GM04504 (cell line): ENCODE results near the gene EEF1AKMT2.

Source experiments
- DNase-seq: peaks from one replicate; pipeline ENCODE4 v3.0.0-alpha.2; 2012; ENCODE audit warnings: low read depth

The EEF1AKMT2 gene

DNA sequence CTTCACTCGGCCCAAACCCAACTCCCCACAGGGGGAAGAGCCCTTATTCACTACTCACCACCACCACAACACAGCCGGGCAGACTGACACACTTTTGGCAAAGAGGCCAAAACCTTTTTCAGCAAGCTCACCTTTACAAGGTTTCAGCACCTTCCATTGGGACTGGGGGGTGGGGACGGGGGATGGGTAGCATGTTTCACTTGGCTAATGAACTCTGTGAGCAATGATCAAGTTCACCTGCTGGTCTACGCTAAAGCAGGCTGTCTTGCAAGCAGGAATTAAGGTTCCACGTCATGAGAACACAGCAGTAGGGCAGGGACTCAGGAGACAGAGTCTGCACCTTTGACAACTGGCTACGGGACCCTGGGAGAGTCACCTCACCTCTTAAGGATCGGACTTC, 54.5 kb downstream of the EEF1AKMT2 start:
- DNase-seq = no peak

DNA sequence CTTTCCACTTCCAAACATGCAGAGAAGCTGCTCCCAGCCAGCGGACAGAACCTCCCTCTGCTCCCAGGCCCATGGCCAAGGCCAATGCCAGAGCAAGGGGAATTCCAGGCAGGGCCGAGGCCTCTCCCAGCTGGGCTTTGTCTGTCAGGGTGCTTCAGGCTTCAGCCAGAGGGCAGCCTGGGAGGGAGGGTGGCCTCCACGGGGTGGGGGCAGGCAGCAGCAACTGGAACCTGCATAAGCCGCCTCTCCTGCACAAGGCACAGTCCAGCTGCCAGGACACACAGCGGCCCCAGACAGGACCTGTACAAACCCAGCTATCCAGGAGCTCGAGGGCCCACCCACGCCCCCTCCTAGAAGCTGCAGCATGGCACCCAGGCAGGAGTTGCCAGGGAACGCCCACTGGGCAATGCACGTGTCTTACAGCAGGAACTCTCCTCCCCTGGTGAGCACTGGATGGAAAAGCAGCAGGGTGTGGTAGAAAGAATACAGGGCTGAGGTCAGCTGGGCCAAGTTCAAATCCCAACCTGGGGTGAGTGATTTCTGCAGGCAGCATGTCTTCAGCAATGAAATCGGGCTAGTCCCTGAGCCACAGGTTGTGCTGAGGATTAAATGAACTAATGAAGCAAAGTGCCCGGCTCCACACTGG, 55.1 kb downstream of the EEF1AKMT2 start:
- DNase-seq = no peak

DNA sequence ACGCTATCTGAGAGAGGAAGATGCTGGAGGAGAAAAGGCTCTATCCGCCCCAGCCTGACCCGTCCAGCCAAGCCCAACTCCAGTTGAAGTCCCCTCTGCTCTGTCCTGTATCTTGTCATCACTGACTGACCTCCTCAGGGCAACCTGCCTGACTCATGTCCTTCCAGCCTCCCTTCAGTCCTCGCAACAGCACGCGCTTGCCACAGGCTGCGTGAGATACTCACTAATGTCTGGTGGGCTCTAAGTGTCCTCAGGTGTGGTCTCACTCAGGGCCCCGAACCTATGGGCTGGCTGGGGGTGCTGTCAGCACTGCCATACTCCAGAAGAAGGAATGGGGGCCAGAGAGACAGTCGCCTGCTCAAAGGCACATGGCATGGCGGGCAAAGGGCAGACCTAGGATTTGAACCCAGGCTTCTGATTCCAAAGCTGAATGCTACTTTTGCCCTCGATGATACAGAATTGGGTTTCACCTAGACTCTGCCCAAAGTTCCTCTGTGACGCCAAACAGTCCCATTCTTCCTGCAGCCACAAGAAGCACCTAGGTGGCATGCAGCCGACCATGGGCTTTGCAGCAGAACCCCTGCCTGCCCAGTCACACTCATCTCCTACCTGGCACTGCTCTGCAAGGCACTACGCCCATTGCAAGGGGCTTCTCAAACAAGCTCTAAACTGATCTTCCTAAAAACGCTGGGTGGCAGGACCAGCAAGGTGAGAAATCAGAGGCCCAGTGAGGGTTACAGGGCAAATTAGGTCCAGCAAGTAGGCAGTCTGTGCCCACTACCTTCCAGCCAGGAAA, 56.0 kb downstream of the EEF1AKMT2 start:
- DNase-seq = no peak

DNA sequence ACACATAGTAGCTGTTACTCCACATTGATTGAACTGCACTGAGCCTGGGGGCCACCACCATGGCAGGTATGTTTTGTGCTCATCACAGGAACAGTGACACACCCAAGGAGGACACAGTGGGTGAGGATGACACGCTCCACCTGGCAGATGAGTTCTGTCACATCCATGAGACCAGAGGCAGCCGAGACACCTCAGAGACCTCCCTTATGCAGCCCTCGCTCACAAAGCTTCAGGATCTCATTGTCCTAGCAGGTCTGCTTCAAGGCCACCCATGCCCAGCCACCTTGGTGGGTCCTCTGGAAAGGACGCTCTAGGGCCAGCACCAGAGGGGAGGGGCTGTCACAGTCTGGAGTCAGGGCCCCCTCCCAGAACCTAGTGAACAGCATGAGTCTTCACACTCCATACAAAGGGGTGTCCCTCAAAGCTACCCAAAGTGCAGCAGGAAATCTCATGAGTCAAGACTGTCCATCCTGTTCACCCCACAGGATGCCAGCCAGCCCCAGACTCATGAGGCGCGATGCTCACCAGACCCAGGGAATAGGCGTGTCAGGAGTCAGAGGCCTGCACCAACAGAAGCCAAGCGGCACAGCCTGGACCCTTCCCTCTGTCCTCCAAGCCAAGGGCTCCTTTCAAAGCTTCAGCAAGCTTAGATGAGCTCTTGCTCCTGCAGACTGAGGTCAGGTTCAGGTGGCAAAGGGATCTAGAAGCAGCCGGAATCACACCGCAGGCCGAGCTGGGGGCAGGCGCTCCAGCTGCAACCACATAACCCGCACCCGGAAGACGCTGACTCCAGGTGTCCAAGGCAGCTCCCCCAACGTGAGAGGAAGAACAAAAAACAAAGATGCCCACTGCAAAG, 57.1 kb downstream of the EEF1AKMT2 start:
- DNase-seq = no peak

DNA sequence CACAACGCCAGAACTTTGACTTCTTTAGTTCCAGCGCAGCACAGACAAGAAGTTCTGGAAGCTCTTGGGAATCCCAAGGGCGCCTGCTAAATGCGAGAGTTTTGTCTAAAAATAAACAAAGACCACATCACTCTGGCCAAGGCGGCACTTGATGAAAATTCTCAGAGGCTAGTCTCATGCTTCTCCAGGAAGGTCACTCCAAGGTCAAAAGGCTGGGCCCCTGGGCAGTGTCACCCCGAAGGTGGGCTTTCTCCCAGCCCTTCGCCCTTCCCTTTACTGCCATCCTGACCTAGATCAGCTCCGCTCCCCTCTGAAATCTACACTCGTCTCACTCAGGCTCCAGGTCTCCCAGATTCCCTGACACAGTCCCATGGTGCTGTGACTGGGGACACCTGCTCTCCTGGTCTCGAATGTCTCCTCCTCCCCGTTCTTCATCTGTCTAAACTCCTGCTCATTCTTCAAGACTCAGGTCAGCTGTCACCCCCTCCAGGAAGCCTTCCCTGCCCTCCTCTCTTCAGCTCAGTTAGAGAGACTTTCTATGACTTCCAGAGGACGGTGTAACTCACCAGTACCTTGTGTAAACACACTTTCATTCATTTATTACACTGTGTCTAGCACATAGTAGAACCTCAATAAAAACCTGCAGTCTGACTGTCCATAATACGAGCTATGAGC, 58.0 kb downstream of the EEF1AKMT2 start:
- no peak for DNase-seq

DNA sequence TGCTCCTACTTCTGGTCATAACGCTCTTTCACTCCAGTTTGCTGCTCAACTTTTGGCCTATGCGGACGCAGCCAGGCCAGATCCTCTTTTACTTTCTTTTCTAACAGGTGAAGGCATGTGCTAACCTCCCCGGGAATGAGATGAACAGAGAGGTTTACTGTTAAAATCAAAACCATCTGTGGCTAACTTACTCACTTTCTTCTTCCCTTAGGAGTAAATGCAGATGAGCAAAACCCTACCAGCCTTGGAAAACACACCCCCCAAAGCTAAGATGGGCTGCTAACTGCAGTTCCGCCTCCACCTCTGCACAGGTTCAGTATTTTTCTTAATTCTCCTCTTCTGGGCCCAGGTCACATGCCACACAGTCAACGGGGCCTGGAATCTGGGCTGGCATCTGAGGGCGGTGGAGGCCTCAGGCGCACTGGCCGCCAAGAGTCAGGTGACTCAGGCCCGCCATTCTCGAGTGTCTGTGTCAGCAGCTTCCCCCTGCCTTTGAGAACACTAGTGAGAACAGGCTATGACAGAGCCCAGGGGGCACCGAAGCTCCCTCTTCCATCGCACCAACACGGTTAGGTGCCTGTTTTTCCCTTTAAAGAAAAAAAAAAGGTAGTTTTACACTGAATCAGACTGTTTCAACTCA, 58.6 kb downstream of the EEF1AKMT2 start:
- no peak for DNase-seq

DNA sequence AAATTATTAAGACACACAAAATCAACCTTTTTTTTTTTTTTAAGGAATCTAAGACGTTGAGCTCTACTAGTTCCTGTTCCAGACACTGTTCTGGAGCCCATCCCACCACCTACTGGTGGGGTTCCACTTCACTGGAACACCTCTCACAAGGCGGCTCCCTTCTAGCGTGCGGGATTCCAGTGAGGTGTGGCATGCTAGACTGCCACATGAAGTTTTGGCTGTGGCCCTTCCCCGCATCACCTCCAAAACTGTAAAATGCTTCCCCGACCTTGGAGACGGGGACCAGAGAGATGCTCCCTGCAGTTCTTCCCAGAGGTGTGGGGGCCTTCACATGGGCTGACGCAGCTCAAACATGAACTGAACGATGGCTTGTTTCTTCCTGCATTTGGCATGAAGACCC, 60.1 kb downstream of the EEF1AKMT2 start:
- no peak for DNase-seq

DNA sequence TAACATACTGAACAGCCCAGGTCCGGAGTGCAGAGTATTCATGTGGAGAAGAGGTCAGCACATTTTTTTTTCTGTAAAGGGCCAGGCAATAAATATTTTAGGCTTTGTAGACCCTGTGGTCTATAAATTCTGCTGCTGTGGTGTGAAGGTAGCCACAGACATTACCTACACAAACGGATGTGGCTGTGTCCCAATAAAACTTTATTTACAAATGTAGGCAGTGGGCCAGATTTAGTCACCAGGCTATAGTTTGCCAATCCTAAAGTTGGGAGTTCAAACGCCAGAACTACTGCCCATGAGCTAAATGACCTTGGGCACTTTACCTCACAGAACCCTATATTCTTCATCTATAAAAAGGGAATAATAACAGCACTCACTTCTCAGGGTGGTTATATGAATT, 60.9 kb downstream of the EEF1AKMT2 start:
- no peak for DNase-seq

DNA sequence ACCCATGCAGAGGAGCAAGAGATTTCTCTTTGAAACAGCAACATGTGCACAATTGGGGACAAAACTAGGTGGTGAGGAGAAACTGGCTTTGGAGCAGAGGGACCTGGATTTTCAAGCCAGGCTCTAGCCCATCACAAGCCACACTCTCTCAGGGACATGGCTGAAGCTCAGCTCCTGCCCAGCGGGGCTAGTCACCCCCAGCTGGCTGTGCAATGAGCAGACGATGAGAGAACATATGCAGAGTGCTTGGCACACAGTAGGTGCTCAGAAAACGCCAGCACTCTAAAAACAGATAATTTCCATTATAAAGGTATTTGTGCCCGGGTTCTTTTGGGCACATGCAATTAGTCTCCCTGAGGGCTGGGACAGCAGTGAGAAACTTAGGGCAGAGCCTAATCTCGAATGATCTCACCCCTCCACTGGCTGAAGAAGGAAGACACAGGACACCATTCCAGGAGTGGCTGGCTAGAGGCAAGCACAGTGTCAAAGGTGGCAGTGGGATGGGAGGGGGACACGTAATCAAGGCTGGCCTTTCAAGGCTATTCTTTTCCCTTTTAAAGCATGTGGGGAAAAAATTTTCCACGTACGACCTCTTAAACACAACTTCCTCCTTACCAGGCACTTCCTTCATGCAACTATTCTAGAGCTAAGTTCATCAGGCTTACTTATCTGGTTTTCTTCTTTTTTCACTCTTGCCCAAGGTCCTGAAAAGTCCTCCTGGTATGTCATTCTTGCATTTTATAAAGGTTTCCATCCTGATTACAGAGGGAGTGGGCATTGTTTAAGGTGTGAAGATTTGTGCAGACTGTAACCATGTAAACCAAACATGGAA, 62.6 kb downstream of the EEF1AKMT2 start:
- DNase-seq = no peak

DNA sequence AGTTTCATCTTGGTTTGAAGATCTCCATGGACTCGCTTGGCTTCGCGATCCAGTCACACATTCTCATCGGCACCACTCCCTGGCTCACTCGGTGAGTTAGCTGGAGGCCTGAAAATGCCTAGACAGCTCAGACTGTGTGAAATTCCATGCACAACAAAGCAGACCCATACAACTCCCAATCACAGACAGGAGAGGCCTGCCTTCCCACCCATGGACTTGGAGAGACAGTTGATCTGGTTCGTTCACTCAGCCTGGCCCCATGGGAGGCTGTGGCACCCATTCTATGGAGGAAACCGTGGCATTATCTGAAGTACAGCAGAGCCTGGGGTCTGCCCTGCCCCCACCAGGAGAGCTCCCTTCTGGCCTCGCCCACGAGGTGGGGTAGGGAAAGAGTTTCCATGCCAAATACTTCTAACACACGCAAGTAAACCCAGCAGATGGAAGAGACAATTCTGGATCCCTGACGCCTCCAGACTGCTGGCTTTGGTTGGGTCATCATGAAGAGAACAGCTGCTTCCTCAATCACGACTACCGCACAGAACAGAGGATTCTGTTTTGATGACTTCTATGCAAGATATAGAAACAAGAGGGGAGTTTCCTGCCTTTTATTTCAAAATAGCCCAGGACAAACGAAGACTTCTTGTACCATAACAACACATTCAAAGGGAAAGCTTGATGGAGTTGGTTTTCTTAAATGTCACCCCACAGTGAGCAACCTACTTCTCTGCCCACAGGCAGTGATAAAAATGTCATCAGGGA, 63.4 kb downstream of the EEF1AKMT2 start:
- no peak for DNase-seq

DNA sequence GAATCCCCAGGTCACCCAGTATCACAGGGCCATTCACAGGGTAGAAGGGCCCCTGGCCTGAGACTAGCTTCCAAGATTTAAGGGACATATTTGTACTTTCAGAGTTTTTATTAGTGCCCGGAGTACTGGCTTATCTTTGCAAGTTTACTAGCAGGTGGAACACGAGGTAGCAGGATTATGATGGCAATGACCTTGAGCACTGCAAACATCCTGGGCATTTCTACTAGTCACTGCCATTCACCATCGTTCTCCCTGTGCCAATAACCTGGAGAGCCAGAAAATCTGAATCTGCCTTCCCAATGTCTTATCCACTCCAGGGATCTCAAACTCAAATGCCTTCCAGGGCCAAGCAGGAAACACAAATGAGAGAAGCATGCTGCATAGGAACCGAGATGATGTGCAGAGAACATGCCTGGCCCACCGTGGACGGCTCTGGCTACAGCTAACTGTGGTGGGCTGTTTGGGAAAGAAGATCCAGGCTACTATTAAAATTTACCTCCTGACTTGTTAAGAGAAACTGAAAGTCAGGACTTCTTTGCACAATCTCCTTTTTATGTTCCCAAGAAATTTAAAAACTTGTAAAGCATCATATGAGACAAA, 64.2 kb downstream of the EEF1AKMT2 start:
- no peak for DNase-seq

DNA sequence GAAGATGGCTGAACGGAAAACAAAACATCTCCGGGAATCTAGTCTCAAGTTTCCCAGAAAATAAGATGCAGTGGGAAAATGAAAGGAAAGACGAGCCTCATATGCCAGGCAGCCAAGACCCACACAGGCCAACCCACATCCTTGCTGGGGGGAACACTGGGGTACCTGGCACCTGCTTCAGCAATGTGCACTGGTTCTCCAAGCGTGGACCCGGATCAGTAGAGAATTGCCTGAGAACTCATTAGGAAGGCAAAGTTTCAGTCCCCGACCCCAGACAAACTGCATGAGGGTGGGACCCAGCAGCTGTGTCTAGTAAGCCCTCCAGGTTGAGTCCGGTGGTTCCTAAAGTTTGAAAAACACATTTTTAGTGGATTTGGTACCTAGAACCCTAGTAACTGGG, 65.9 kb downstream of the EEF1AKMT2 start:
- DNase-seq = no peak

DNA sequence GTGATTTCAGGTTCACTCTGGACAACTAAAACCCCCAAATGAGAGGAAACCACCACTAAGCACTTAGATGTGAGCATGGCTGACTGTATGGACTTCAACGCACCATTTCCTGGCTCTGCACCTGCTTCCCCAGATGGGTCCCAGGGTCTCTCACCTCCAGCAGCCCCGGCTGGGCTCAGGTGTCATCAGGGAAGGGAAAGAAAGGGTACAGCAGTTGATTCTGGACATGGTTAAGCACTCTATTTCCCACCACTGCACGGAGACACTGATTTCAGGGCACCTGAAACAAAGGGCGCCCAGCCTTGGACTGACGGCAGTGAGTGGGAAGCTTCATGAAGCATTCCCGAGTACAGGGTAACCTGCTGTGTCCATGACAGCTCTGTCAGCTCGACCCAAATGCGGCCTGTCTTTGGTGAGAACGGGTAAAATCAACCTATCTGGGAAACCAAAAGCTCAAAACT, 66.5 kb downstream of the EEF1AKMT2 start:
- DNase-seq = no peak

DNA sequence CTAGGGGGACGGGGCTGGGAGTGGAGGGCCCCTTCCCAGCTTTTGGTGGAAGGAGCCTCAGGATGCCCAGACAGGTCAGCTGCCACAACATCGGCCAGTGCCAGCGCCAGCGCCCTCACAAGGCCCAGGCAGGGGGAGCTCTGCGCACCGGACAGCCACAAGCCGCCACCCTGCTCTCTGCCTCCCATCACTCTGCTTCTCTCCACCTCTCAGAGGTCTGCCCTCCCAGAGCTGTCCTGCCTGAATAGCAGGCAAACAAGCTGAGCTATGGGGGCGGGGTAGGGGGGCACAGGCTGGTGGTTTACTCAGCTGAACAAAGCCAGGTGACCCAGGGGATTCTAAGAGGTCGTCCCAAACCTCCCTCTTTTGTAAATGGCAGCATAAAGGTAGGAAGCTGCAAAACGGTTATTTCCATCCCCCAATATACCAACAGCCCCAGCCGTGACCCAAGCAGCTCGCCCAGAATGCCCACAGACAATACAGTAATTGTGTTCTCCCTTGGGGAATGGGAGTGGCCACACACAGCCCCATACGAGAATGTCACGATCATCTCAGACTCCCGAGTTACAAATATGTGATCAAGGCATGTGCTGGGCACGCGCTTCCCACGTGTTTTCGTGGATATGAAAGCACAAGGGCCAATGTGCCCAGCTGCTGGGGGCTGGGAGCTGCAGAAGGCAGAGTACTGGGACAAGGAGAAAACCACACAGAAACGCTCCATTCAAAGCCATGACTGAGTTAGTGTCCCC, 67.2 kb downstream of the EEF1AKMT2 start:
- DNase-seq = no peak

DNA sequence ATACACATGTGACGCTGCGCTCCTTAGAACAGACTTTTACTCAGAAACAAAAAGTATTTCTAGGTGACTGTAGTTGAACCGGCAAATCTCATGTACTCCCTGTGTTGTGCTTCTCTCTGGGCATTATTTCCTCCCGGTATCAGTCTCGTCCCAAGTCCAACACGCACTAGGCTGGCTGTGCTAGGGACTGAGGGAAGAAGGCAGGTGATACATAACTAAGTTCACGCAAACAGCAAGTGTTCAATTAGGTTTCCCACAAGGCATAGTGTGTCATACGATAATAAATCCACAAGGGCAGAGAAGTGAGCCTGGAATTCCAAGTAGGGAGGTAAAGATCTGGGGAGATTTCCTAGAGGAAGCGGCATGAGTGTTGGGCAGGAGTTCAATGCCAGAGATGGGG, 67.9 kb downstream of the EEF1AKMT2 start:
- no peak for DNase-seq

DNA sequence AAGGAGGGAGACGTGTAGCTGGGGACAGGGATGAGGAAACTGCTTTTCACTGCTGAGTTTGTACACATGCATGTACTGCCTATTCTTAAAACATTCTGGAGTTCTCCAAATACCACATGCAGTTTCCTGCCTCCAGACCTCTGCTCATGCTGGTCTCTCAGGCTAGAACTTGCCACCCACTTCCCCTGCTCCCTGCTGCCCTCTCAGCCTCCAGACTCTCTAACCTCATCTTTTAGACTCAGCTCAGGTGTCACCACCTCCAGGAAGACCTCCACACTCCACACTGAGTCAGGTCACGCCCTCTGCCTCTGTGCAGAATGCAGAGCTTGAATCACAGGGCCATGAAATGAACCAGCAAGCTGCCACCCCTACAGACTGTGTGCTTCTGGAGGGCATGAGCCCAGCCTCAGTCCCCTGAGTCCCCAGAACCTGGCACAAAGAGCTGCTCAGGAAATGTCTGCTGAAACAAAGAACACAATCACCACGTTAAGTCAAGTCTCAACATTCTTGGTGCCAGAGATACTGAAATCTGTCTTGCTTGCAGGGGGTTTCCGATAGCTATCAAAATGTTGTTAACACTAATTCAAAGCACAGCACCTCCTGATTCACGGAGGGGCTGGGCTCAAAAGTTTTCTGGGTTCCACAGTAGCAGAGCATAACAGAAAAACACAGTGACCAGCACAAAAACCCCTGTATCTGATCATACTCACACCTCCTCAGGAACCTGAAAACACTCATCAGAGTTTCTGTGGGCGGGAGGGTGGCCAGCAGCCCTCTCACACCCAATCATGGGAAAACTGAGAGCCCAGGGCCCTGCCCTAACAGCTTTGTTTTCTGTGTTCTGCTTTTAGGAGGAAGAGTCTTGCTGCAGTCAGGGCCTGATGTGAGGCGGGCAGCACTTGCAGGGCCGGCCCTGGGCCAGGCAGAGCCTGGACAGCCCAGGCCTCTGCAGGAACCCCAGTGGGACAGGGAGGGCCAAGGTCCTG, 68.6 kb downstream of the EEF1AKMT2 start:
- DNase-seq = no peak

DNA sequence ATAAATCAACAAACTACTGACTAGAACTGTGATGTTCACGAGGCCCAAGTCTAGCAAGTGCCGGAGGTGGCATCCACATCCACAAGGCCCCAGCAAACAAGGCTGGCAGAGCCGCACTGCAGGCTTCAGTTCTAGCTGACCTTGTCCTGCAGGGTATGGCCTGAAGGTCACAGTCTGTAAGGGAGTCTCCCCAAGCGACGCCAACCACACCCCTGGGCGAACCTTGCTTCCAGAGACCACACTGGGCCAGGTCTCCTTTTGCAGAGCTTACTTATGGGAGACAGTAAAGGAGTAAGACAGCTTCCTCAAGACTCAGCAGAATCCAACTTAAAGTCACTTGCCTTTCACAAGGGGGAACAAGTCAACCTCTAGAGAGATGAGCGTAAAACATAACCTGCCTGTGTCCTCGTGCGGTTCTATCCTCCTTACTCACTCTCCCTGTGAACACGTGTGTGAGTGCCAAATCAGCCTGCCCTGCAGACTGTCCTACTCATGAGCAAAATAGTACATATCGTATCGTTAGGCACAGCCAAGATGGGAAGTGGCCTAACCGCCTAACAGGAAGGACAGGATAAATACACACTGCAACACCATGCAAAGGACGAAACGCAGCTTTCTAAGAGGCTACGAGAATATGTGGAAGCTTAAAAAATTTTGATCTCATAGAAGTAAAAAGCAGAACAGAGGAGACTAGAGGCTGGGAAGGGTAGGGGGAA, 70.2 kb downstream of the EEF1AKMT2 start:
- no peak for DNase-seq
